ENCODE data around the gene SVIL. TPM values are rescaled to one million over a fixed set of nuclear protein-coding genes. Genes with fewer than 3 reads are reported as not detected.

Gene SVIL
- polyA plus RNA-seq, 4 donors, result 6.7 to 26.4 (median 9.8) TPM

DNA sequence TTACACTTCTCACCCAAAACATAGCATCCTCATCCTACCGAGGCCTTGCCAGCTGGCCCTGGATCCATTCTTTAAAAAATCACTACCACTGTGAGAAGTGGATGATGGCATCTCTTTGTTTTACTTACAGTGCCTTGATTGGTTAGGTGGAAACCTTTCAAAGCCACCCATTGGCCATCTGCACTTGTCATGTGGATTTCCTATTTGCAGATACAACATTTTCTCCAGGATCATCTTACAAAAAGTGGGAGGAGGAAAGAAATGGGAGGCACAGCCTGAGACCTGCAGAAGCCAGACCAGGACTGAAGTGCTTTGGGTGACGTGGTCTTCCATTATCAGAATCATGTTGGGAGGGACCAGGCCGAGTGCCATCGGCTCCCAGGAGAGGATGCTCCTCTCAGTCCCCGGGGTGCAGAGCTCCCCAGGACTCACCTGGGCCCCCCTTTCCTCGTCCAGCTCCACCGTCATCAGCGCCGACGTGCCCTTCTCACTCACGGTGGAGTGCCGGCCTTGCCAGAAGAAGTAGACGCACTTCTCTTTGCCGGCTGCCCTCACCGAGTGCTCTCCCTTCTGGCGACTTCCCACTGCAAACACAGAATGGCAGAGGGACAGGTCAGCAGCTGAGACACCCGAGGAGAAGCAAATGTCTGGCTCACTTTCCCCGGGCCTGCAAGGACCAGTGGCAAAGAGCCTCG lies 161.2 kb downstream of the SVIL start:
- H3K27me3 ChIP-seq (ENCODE audit: control insufficient read depth in 3 of 3, insufficient read depth in 3 of 3, low read length in 3 of 3), result no peaks in the 10 kb centered on the region
- FAIRE-seq (no peak), DNase-seq (no peak)
- H3K4me1 ChIP-seq (ENCODE audit: control insufficient read depth in 3 of 3, insufficient read depth in 2 of 3, low read depth in 1 of 3, low read length in 2 of 3), result peaks cover 0 to 13% (median 0%) of the 10 kb centered on the region in 3 donors
- 83 to 87% (median 86%) methylated on average over 19 of the region's 19 CpGs for WGBS, 3 donors
- no peak overlapping the region for H3K27ac ChIP-seq (ENCODE audit: low read depth in 1 of 3, low read length in 2 of 3)
- no peaks in the 10 kb centered on the region for H3K9me3 ChIP-seq (ENCODE audit: control insufficient read depth in 2 of 2, insufficient read depth in 1 of 2, low read depth in 1 of 2, low read length in 1 of 2)
- peaks cover 4 to 53% (median 13%) of the 10 kb centered on the region in 3 donors for H3K36me3 ChIP-seq (ENCODE audit: control insufficient read depth in 3 of 3, insufficient read depth in 2 of 3, low read depth in 1 of 3, low read length in 3 of 3)
- H3K4me3 ChIP-seq (ENCODE audit: low read depth in 1 of 3, low read length in 3 of 3), result no peak overlapping the region

GRCh38 chr10:29473087-29473356 lies 161.7 kb downstream of the SVIL start:
- H3K27me3 ChIP-seq (ENCODE audit: control insufficient read depth in 3 of 3, insufficient read depth in 3 of 3, low read length in 3 of 3), result no peaks in the 10 kb centered on the region
- WGBS, 3 donors, result 77 to 86% (median 78%) methylated on average over 6 of the region's 6 CpGs
- no peak overlapping the region for H3K27ac ChIP-seq (ENCODE audit: low read depth in 1 of 3, low read length in 2 of 3)
- H3K9me3 ChIP-seq (ENCODE audit: control insufficient read depth in 2 of 2, insufficient read depth in 1 of 2, low read depth in 1 of 2, low read length in 1 of 2), result no peaks in the 10 kb centered on the region
- H3K36me3 ChIP-seq (ENCODE audit: control insufficient read depth in 3 of 3, insufficient read depth in 2 of 3, low read depth in 1 of 3, low read length in 3 of 3), result peaks cover 4 to 50% (median 13%) of the 10 kb centered on the region in 3 donors
- FAIRE-seq (no peak), DNase-seq (no peak)
- no peak overlapping the region for H3K4me3 ChIP-seq (ENCODE audit: low read depth in 1 of 3, low read length in 3 of 3)
- peaks cover 0 to 13% (median 0%) of the 10 kb centered on the region in 3 donors for H3K4me1 ChIP-seq (ENCODE audit: control insufficient read depth in 3 of 3, insufficient read depth in 2 of 3, low read depth in 1 of 3, low read length in 2 of 3)

DNA sequence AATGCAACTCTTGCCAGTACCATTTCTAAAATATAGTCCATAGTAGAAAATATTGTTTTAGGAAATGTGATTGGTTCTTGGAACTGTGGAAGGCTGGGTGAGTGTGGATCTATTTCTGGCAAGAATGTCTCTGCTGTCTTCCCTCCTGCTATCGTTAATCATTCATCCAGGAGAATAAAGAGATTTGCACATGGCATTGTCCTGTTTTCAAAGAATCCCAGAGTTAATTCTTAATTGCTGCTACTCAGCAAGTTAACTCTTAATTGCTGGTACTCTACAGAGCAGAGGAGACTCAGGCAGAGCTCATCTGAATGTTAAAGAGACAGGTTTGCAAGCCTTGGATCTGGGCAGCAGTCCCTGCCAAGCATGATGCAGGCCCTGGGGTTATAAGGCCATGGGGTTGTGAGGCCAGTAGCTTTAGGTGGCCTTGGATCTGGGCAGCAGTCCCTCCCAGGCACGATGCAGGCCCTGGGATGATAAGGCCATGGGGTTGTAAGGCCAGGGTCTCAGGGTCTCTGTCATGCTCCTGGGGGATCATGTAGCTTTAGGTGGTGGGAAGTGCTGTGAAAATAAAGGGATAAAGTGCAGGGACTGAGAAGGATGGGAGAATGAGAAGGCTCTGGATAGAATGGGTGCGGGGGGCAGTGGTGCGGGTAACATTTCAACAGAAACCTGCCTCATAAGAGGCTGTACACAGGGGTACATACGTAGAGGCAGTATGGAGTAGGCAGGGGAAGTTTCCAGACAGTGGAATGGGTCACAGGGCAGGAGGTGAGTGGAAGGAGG lies 162.3 kb downstream of the SVIL start:
- Histone ChIP-seq H3K27ac (ENCODE audit: low read depth in 1 of 3, low read length in 2 of 3) (no peak overlapping the region), H3K9me3 (ENCODE audit: control insufficient read depth in 2 of 2, insufficient read depth in 1 of 2, low read depth in 1 of 2, low read length in 1 of 2) (no peaks in the 10 kb centered on the region), H3K4me1 (ENCODE audit: control insufficient read depth in 3 of 3, insufficient read depth in 2 of 3, low read depth in 1 of 3, low read length in 2 of 3) (peaks cover 0 to 13% (median 0%) of the 10 kb centered on the region in 3 donors), H3K27me3 (ENCODE audit: control insufficient read depth in 3 of 3, insufficient read depth in 3 of 3, low read length in 3 of 3) (no peaks in the 10 kb centered on the region), H3K4me3 (ENCODE audit: low read depth in 1 of 3, low read length in 3 of 3) (no peak overlapping the region), H3K36me3 (ENCODE audit: control insufficient read depth in 3 of 3, insufficient read depth in 2 of 3, low read depth in 1 of 3, low read length in 3 of 3) (peaks cover 4 to 52% (median 13%) of the 10 kb centered on the region in 3 donors)
- DNase-seq, result no peak
- WGBS, 3 donors, result 70 to 80% (median 76%) methylated on average over 5 of the region's 5 CpGs
- no peak for FAIRE-seq

- no peak for FAIRE-seq
- Histone ChIP-seq H3K4me1 (ENCODE audit: control insufficient read depth in 3 of 3, insufficient read depth in 2 of 3, low read depth in 1 of 3, low read length in 2 of 3) (peaks cover 0 to 13% (median 0%) of the 10 kb centered on the region in 3 donors), H3K27me3 (ENCODE audit: control insufficient read depth in 3 of 3, insufficient read depth in 3 of 3, low read length in 3 of 3) (no peaks in the 10 kb centered on the region), H3K9me3 (ENCODE audit: control insufficient read depth in 2 of 2, insufficient read depth in 1 of 2, low read depth in 1 of 2, low read length in 1 of 2) (no peaks in the 10 kb centered on the region), H3K27ac (ENCODE audit: low read depth in 1 of 3, low read length in 2 of 3) (no peak overlapping the region), H3K36me3 (ENCODE audit: control insufficient read depth in 3 of 3, insufficient read depth in 2 of 3, low read depth in 1 of 3, low read length in 3 of 3) (peaks cover 4 to 52% (median 13%) of the 10 kb centered on the region in 3 donors), H3K4me3 (ENCODE audit: low read depth in 1 of 3, low read length in 3 of 3) (no peak overlapping the region)
- DNase-seq, result peak in 1 of 2 donors; percentile 45
- 12 to 28% (median 24%) methylated on average over 1 of the region's 1 CpG for WGBS, 3 donors
Measured at GRCh38 chr10:29471544-29471859, 163.3 kb downstream of the SVIL start.

- Histone ChIP-seq H3K4me3 (ENCODE audit: low read depth in 1 of 3, low read length in 3 of 3) (no peak overlapping the region), H3K27me3 (ENCODE audit: control insufficient read depth in 3 of 3, insufficient read depth in 3 of 3, low read length in 3 of 3) (no peaks in the 10 kb centered on the region), H3K4me1 (ENCODE audit: control insufficient read depth in 3 of 3, insufficient read depth in 2 of 3, low read depth in 1 of 3, low read length in 2 of 3) (peaks cover 0 to 13% (median 0%) of the 10 kb centered on the region in 3 donors), H3K9me3 (ENCODE audit: control insufficient read depth in 2 of 2, insufficient read depth in 1 of 2, low read depth in 1 of 2, low read length in 1 of 2) (no peaks in the 10 kb centered on the region), H3K36me3 (ENCODE audit: control insufficient read depth in 3 of 3, insufficient read depth in 2 of 3, low read depth in 1 of 3, low read length in 3 of 3) (peaks cover 4 to 52% (median 13%) of the 10 kb centered on the region in 3 donors), H3K27ac (ENCODE audit: low read depth in 1 of 3, low read length in 2 of 3) (no peak overlapping the region)
- peak in 1 of 2 donors; percentile 47 for DNase-seq
- WGBS, 3 donors, result 71 to 79% (median 78%) methylated on average over 14 of the region's 14 CpGs
- FAIRE-seq, result no peak
Measured at GRCh38 chr10:29470843-29471543, 163.8 kb downstream of the SVIL start.

GRCh38 chr10:29470355-29470705 lies 164.4 kb downstream of the SVIL start:
- DNase-seq (no peak), FAIRE-seq (no peak)
- 85 to 91% (median 89%) methylated on average over 16 of the region's 16 CpGs for WGBS, 3 donors
- peaks cover 0 to 13% (median 0%) of the 10 kb centered on the region in 3 donors for H3K4me1 ChIP-seq (ENCODE audit: control insufficient read depth in 3 of 3, insufficient read depth in 2 of 3, low read depth in 1 of 3, low read length in 2 of 3)
- H3K27me3 ChIP-seq (ENCODE audit: control insufficient read depth in 3 of 3, insufficient read depth in 3 of 3, low read length in 3 of 3), result no peaks in the 10 kb centered on the region
- no peak overlapping the region for H3K4me3 ChIP-seq (ENCODE audit: low read depth in 1 of 3, low read length in 3 of 3)
- H3K27ac ChIP-seq (ENCODE audit: low read depth in 1 of 3, low read length in 2 of 3), result no peak overlapping the region
- H3K36me3 ChIP-seq (ENCODE audit: control insufficient read depth in 3 of 3, insufficient read depth in 2 of 3, low read depth in 1 of 3, low read length in 3 of 3), result peaks cover 4 to 55% (median 13%) of the 10 kb centered on the region in 3 donors
- H3K9me3 ChIP-seq (ENCODE audit: control insufficient read depth in 2 of 2, insufficient read depth in 1 of 2, low read depth in 1 of 2, low read length in 1 of 2), result no peaks in the 10 kb centered on the region

DNA sequence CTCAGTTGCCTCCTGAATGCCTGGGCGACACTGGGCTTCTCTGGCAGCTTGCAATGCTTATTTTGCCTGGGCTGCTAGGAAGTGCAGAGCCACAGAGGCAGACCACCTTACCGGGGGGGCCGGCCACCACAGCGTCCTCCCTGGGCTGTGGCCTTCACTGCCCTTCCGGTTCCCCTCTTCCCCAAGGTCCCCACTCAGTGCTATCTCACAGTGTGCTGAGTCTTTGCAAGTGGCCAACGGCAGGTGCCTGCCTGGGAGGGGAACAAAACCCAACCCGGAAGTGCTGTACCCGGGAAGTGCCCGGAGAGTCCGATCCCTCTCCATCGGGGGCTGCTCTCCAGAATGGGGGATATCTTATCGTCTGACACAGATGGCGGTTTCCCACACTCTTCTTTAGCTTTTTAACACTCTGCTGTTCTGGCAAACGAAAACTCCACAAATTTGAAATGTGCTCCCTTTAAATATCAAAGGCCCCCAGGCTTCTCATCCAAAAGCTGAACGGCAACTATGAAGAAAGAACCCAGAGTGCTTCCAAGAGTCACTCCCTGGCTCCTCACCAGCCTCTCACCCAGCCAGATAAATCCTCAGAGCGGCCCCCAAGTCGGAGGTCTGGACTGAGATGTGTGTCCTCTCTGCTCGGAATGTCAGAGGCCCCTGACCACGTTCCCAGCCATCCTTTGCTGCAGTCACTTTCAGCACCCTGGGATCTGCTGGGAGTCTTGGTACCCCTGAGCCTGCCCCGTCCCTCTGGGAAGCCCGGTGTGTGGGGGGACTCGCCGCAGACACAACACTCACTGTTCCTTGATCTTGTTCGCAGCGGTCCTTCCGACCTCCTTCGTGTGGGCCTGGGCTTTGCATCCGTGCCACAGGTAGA lies 165.1 kb downstream of the SVIL start:
- FAIRE-seq, result no peak
- H3K9me3 ChIP-seq (ENCODE audit: control insufficient read depth in 2 of 2, insufficient read depth in 1 of 2, low read depth in 1 of 2, low read length in 1 of 2), result no peaks in the 10 kb centered on the region
- 88 to 93% (median 92%) methylated on average over 28 of the region's 28 CpGs for WGBS, 3 donors

GRCh38 chr10:29465384-29465783 lies 169.4 kb downstream of the SVIL start:
- no peak overlapping the region for H3K27ac ChIP-seq (ENCODE audit: low read depth in 1 of 3, low read length in 2 of 3)
- no peaks in the 10 kb centered on the region for H3K27me3 ChIP-seq (ENCODE audit: control insufficient read depth in 3 of 3, insufficient read depth in 3 of 3, low read length in 3 of 3)
- no peak overlapping the region for H3K4me3 ChIP-seq (ENCODE audit: low read depth in 1 of 3, low read length in 3 of 3)
- DNase-seq (no peak), FAIRE-seq (no peak)
- WGBS, 3 donors, result 93 to 95% (median 95%) methylated on average over 8 of the region's 8 CpGs
- peaks cover 5 to 55% (median 6%) of the 10 kb centered on the region in 3 donors for H3K36me3 ChIP-seq (ENCODE audit: control insufficient read depth in 3 of 3, insufficient read depth in 2 of 3, low read depth in 1 of 3, low read length in 3 of 3)
- peaks cover 0 to 4% of the 10 kb centered on the region in 2 donors for H3K9me3 ChIP-seq (ENCODE audit: control insufficient read depth in 2 of 2, insufficient read depth in 1 of 2, low read depth in 1 of 2, low read length in 1 of 2)
- no peaks in the 10 kb centered on the region for H3K4me1 ChIP-seq (ENCODE audit: control insufficient read depth in 3 of 3, insufficient read depth in 2 of 3, low read depth in 1 of 3, low read length in 2 of 3)

More for the DNA sequence above, 165.1 kb downstream of the SVIL start:
- Histone ChIP-seq H3K4me1 (ENCODE audit: control insufficient read depth in 3 of 3, insufficient read depth in 2 of 3, low read depth in 1 of 3, low read length in 2 of 3) (peaks cover 0 to 13% (median 0%) of the 10 kb centered on the region in 3 donors), H3K4me3 (ENCODE audit: low read depth in 1 of 3, low read length in 3 of 3) (no peak overlapping the region), H3K27me3 (ENCODE audit: control insufficient read depth in 3 of 3, insufficient read depth in 3 of 3, low read length in 3 of 3) (no peaks in the 10 kb centered on the region), H3K36me3 (ENCODE audit: control insufficient read depth in 3 of 3, insufficient read depth in 2 of 3, low read depth in 1 of 3, low read length in 3 of 3) (peaks cover 6 to 59% (median 11%) of the 10 kb centered on the region in 3 donors), H3K27ac (ENCODE audit: low read depth in 1 of 3, low read length in 2 of 3) (no peak overlapping the region)
- DNase-seq, result no peak

All from small intestine (tissue), 7 donors.